ENCODE results near the gene NUTM2F. TPM values are rescaled to one million over a fixed set of nuclear protein-coding genes. Genes with fewer than 3 reads are reported as not detected.
"Not testable (repeated sequence)": the region's sequence is repeated elsewhere in the genome, so short reads cannot be mapped to it uniquely, and the experiment has no call there.

Gene NUTM2F, protein sequence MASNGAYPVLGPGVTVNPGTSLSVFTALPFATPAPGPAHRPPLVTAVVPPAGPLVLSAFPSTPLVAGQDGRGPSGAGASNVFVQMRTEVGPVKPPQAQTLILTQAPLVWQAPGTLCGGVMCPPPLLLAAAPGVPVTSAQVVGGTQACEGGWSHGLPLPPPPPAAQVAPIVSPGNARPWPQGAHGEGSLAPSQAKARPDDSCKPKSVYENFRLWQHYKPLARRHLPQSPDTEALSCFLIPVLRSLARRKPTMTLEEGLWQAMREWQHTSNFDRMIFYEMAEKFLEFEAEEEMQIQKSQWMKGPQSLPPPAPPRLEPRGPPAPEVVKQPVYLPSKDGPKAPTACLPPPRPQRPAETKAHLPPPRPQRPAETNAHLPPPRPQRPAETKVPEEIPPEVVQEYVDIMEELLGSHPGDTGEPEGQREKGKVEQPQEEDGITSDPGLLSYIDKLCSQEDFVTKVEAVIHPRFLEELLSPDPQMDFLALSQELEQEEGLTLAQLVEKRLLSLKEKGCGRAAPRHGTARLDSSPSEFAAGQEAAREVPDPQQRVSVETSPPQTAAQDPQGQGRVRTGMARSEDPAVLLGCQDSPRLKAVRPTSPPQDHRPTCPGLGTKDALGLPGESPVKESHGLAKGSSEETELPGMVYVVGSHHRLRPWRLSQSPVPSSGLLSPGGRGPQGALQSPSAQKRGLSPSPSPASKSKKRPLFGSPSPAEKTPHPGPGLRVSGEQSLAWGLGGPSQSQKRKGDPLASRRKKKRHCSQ
- polyA plus RNA-seq (ENCODE audit: insufficient read length): not detected

DNA sequence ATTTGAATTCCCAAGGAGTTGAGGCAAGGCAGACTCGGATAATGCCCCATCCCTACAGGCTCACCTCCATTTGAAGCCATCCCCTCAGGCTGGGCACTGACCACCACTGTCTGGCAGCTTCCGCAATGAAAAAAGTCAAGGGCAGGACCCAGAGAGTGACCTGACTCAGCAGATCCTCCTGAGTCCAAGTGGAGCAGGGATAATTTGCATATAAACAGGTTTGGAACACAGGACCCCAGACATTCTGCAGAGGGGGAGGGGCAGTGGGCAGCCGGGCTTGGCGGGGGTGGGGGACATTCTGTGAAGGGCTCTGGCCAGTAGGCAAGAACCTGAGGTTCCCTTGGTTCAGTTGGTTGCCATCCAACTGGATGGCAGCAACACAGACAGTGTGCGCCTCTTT is at the start of gene NUTM2F:
Gene NUTM2F, minus strand, starts transcription at position 101 of the 400 bp plus-strand sequence. Its CDS starts 21 bp downstream, at position 80.
- DNase-seq: not testable (repeated sequence)

DNA sequence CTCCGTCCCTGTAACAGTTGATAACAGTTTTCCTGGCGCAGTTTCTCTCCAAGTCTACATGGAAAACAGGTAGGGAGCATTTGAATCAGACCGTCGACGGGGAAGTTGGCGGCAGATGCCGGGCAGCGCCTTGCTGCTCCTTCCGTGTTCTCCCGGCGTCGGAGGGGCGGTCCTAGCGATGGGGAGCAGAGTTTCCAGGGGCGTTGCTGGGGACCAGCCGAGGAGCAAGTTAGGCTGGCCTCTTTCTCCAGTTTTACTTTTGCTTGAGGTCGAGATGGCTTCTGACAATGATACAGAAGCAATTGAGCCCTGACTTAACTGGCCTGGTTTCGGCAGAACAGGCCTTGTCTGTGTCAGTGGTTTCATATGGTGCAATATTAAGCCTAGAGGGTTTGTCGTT is 46.8 kb upstream of the NUTM2F start:
- peak; percentile 6 for DNase-seq

DNA sequence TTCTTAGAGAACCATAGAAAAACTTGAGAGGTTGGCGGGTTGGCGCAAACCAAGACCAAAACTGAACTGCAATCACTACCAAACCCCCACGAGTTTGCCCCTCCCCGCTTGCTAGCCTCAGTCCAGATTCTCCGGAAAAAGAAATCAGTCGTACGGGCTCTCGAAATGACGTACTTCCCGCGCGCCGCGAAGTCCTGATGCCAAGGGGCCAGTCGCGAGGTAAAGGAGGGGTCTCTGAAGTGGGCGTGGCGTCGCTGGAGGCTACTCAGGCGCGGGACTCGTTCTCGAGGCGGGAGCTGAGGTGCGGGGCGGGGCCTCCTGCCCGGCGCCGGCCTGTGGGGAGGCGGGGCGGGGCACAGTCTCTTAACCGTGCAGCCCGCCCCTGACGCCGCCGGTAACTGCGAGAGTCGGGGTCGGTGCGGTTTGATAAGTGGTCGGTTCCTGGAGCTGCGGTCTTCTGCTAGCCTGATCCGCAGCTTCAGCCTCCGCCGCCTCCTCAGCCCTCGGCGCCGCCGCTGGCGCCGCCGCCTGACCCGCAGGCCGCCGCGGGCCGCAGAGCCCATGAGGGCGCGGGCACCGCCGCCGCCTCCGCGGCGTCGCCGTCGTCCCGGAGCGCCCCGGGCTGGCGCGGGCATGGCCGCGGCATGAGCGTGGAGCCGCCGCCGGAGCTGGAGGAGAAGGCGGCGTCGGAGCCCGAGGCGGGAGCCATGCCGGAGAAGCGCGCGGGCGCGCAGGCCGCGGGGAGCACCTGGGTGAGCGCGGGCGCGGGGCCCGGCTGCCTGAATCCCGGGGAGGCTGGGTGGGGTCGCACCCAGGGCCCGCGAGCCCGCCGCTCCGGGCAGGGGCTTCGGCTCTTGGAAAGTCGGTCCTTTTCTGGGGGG is 46.0 kb upstream of the NUTM2F start:
- peak; percentile 91 for DNase-seq

DNA sequence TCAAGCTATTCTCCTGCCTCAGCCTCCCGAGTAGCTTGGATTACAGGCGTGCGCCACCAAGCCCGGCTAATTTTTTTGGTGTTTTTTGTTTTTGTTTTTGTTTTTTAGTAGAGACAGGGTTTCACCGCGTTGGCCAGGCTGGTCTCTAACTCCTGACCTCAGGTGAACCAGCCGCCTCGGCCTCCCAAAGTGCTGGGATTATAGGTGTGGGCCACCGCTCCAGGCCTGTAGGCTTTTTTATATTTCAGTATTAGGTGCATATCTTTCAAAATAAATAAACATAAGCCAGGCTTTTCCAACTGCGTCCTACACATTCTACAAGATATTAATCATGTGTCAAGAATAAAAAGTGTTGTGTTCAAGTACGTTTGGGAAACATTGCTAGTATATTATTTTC is 45.3 kb upstream of the NUTM2F start:
- not testable (repeated sequence) for DNase-seq

DNA sequence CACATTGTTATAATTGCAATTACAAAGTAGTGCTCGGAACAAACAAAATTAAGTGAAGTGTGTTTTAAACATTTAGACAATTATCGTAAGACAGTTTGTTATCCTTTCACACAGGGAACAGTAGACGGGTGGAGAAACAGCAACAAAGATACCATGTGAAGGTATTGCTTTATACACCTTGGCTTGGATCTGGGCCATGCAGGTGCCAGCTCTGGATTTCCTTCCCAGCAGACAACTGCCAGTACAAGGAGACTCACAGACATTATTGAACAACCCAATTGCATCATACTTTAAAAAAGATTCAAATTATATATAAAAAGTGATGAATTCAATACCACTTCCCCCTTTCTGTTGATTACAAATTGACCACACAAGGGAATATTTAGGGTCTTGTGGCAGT is 41.8 kb upstream of the NUTM2F start:
- DNase-seq: not testable (repeated sequence)

DNA sequence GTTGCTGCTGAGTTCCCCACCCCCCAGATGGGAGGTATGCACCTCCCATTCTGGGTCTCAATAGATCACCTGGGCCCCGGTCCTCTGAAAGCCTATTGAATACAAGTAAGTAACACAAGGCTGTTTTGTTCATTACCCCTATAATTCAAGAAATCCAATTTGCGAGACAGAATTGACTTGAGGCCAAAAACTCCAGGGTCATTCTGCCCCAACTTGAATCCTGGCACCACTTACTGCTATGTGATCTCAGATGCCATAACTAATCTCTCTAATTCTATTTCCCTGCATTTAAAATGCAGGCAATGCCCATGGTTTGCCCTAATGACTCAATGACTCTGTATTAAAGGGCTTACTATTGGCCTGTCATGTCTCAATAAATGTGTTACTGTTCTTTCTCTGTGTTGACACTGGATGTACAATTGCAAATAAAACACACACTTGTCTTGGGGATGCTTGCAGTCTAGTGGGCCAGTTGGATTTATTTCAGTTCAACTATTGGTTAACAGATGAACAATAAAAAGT is 35.7 kb upstream of the NUTM2F start:
- not testable (repeated sequence) for DNase-seq

DNA sequence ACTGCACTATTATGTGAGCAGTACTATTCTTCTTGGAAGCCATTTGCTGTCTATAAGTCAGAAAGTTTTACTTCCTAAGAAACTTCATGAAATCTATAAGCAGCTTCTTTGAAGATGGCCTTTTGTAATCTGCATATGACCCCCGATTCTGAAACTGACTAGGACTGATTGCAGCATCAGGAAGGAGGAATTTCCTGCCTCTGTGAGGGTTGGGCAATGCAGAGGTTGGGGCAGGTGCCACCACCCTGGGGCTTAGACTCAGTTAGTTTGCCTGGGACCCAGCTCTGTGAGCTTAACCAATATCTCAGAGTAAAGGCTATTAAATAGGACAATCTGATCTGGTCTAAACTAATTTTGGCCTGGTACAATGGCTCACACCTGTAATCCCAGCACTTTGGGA is 28.7 kb upstream of the NUTM2F start:
- DNase-seq: not testable (repeated sequence)

DNA sequence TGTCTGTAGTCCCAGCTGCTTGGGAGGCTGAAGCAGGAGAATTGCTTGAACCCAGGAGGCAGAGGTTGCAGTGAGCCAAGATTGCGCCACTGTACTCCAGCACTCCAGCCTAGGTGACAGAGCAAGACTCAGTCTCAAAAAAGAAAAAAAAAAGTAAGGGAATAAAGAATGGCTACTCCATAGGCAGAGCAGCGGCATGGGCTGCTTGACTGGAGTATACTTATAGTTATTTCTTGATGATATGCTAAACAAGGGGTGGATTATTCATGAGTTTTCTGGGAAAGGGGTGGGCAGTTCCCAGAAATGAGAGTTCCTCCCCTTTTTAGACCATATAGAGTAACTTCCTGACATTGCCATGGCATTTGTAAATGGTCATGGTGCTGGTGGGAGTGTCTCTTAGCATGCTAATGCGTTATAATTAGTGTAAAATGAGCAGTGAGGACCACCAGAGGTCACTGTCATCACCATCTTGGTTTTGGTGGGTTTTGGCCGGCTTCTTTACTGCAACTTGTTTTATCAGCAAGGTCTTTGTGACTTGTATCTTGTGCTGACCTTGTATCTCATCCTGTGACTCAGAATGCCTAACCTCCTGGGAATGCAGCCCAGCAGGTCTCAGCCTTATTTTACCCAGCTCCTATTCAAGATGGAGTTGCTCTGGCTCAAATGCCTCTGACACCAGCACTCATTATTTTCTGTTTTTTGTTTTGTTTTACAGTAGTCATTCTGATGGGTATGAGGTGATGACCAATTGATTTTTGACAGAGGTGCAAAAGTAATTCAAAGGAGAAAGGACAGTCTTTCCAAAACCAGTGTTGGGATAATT is 23.7 kb upstream of the NUTM2F start:
- DNase-seq: not testable (repeated sequence)

DNA sequence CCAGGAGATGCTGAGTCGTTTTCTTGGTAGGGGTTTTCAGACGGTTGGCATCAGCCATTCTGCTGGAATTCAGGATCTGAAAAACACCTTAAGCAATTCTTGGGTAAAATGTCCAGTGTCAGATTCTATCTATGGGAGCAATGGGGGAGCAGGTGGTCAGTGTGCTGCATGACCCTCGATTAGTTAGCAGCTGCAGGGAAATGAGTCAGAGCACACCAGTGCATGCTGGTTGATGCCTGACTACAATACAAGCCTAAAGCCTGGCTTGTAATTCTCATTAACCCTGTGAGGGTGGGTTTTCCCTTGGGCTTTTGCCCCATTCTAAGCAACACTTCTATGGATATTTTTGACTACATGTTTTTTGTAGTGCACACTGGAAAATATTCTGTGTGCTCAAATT is 20.3 kb upstream of the NUTM2F start:
- not testable (repeated sequence) for DNase-seq

DNA sequence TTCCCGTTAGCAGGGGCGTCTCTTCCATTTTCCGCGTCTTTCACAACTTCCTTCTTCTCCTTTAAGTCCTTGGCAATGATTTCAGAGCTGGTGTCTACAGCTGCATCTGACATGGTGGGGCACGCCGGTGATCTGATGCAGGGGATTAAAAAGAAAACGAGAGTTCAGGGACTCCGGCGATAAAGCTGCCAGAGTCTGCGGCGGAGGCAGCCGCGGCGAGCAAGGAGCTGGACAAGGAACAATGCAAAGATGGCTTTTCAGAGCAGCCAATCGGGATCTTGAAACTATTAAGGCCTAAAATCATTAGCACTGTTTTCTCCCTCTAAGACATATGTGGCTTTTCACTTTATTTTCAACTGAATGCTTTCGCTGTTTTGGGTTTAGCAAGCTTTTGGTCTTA is 19.0 kb upstream of the NUTM2F start:
- DNase-seq: not testable (repeated sequence)

DNA sequence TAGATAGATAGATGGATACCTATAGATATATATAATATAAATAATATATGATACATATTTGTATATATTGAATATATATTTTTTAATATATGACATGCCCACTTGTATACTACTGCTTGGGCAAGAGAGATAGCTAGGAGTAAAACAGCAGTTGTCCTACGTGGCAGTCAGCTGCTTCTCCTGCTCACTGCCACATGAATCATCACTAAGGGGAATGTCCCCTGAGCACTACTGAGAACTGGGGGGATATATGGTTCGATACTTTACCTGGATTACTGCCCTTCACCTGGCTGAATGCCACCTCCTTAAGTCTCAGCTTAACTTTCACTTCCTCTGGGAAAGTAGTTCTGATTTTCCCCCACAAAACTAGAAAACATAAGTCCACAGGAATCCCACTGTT is 13.3 kb upstream of the NUTM2F start:
- not testable (repeated sequence) for DNase-seq

DNA sequence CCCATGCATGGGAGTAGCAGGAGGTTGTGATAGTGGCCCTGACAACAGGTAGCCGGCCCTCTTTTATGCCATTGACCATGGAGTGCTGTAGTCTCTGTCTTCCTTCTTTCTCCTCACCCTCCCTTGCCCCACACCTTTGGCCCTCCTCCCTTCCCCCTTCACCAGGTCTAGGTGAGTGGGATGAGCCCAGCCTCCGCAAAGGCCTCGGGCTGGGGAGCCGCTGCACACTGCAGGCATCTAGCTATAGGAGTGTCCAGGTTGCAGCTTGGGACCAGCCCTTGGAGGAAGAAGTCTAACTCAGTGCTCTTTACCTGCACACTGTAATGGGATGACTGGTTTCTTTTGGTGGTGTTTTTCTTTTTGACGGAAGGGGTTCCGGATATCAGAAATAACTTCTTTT is 12.3 kb upstream of the NUTM2F start:
- not testable (repeated sequence) for DNase-seq

DNA sequence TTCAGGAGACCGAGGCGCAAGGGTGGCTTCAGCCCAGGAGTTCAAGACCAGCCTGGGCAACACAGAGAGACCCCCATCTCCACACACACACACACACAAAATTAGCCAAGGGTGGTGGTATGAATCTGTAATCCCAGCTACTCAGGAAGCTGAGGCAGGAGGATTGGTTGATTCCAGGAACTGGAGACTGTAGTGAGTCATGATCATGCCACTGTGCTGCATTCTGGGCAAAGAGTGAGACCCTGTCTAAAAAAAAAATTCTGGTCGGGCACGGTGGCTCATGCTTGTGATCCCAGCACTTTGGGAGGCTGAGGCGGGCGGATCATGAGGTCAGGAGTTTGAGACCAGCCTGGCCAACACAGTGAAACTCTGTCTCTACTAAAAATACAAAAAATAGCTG is 11.2 kb upstream of the NUTM2F start:
- DNase-seq: not testable (repeated sequence)

DNA sequence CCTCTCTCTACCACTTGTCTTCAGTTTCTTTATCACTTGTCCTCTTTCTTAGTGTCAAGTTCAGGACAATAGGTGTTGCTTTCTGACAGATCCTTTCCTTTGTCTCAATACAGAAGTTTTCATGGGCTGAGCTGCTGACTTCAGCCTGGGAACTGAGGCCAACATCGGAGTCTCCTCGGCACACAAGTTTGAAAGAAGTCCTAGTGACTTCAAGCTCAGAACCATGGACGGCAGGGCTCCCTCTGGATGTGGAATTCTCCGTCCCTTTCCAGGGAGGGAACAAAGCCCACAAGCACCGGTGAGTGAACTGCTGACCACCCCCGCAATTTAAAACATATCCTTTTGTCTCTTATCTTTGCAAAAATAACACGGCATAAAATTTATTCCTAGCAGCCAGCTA is 10.3 kb upstream of the NUTM2F start:
- not testable (repeated sequence) for DNase-seq

DNA sequence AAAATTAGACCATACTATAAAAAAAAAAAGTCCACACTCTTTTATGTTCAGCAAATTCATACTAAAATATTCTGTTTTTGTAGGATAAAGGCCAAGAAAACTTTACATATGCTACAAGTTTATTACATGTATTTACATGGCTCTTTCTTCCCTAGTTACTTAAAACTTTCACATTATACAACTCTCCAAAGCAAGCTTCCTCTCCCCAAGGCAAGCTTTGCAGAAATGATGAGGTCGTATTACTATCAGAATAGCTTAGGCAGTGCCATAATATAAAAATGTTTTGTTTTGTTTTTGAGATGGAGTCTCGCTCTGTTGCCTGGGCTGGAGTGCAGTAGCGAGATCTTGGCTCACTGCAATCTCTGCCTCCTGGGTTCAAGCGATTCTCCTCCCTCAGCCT is 8.0 kb upstream of the NUTM2F start:
- not testable (repeated sequence) for DNase-seq

DNA sequence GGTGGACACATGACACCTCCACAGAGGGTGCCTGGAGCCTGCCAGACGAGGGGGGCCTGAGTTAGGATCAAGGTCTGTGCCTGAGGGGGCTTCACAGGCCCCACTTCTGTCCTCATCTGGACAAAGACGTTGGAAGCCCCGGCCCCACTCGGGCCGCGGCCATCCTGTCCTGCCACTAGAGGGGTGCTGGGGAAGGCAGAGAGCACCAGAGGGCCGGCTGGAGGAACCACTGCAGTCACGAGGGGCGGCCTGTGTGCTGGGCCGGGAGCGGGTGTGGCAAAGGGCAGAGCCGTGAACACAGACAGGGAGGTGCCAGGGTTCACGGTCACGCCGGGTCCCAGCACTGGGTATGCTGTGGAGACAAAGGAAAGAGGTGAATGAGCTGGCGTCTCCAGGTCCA is 2.9 kb downstream of the NUTM2F start:
- DNase-seq: not testable (repeated sequence)

DNA sequence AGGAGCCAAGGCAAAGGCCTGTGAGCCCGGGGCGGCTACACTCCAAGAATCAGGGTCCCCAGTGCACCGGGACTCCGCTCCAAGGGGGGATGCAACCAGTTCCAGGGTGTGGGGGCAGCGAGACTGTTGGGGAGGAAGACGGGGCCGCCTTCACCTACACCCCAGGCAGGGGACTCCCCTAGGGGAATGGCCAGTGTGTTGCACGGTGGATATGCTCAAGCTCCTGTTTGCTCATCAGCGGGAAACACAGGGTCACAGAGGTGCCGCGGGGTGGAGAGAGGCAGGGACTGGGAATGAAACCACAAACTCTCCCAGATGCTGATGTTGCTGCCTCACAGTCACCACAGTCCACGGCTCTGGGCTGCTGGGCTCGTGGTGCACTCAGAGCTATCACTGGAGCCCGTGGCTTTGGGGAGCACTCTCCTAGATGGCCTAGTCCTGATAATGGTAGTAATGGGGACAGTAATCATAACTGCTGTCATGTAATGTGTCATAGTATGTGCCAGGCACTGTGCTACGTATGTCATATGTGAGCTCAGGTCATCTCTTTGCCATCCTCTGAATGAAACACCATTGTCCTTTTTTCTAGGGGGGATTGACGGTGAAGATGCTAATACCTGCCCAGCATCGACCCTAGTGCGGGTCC is 5.2 kb downstream of the NUTM2F start:
- not testable (repeated sequence) for DNase-seq

DNA sequence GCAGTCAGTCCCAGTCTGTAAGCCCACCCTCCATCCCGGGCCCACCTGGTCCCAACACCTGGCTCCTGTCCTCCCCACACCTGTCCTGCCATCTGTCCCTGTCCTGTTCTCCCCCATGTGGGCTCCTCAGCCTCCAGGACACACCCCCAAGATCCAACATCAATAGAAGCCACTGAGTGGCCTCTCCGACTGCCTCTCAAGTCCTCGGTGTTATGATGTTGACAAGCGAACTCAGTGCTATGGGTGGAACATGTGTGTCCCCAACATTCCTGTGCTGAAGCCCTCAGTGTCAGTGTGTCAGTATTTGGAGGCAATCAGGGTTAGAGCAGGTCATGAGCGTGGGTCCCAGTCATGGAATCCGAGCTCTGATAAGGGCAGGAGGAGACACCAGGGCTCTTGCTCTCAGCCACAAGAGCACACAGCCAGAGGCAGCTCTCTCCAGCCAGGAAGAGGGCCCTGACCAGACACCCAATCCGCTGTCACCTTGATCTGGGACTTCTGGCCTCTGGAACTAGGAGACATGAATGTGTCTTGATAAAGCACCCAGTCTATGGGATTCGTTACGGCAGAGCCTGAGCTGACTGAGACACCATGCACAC is 6.0 kb downstream of the NUTM2F start:
- DNase-seq: not testable (repeated sequence)

DNA sequence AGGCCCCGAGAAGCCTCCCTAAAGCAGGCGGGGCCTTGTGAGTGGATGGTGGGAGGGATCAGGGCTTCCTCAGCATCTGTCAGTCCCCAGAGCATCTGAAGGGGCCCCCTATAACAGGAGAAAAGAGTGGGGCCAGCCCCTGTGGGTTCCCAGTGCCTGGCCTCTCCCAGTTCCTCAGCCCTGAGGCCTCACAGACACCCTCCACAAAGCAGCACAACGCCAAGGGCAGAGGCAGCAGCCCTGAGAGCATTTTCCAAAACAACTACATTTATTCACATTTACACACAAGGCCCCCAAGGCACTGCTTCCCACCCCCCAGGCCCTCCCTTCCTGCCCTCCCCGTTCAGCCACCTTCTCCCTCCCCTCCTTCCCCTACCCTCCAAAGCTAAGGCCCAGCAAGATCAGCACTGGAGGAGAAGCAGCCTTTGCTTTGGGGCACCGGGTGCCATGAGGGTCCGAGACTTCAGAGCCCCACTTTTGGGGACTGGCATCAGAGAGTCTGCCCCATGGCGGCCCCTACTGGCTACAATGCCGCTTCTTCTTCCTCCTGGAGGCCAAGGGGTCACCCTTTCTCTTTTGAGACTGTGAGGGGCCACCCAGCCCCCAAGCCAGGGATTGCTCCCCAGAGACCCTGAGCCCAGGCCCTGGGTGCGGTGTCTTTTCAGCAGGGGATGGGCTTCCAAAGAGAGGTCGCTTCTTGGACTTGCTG is 10.3 kb downstream of the NUTM2F start:
- not testable (repeated sequence) for DNase-seq

DNA sequence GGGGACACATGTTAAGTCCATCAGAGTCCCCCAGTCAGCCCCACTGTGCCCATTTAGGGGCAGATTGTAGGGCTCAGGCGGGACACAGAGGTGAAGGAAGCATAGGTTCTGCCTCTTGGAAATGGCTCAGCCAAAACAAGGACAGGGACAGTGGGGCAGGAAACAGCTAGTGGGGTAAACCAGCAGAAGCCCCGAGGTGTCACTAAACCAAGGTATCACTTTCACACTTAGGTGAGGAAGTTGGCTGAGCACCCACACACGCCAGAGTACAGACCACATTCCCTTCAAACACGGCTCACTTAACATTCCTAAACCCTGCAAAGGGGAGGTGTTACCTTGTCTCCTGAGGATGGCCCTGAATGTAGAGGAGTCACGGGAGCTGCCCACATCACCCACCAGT is 12.2 kb downstream of the NUTM2F start:
- not testable (repeated sequence) for DNase-seq
